CD4-positive, alpha-beta T cell (primary cell): ENCODE results near the gene UNKL. TPM values are rescaled to one million over a fixed set of nuclear protein-coding genes. Genes with fewer than 3 reads are reported as not detected.

ENCODE experiments used
- ATAC-seq: fragments of 200-7000 bp; cut with Tn5 transposase; one replicate; pipeline ENCODE4 v1.10.0; 2022; ENCODE audit warnings: mild to moderate bottlenecking; ENCODE audit not compliant: poor library complexity
- CTCF ChIA-PET: fragments of 350-600 bp; sonication (Branson Sonifier 250); formaldehyde crosslinking; loops from one replicate; lab custom pipeline; 2021; ENCODE audit warnings: antibody characterized with exemption, inconsistent platforms; lab: Charles Lee
- POLR2A ChIA-PET: fragments of 350-600 bp; sonication (Branson Sonifier 250); formaldehyde crosslinking; loops from one replicate; lab custom pipeline; 2021; ENCODE audit warnings: antibody characterized with exemption, inconsistent platforms; lab: Charles Lee
- DNase-seq, 14 experiments: peaks; one replicate each; pipeline ENCODE4 v3.0.0-alpha.2; 2013 to 2020; ENCODE audit warnings: mixed read lengths in 2 of 14
- H3K27ac ChIP-seq, 2 donors: one replicate each; pipeline versions ENCODE4 v1.5.1 to v1.7.0; 2013; ENCODE audit warnings: low read length in 2 of 2, low read depth in 1 of 2, mild to moderate bottlenecking in 1 of 2
- H3K27me3 ChIP-seq, 2 experiments: 1 replicate in 1 of 2; 2 replicates in 1 of 2; pipeline versions ENCODE4 v1.6.1 to v1.7.0; 2013; ENCODE audit warnings: low read length in 2 of 2, control low read depth in 1 of 2, mild to moderate bottlenecking in 1 of 2, moderate library complexity in 1 of 2; ENCODE audit not compliant: insufficient read depth in 2 of 2, control insufficient read depth in 1 of 2
- H3K36me3 ChIP-seq: one replicate; pipeline ENCODE4 v1.6.1; 2013; ENCODE audit warnings: low read length, control low read depth; ENCODE audit not compliant: insufficient read depth
- H3K4me1 ChIP-seq: one replicate; pipeline ENCODE4 v1.6.1; 2013; ENCODE audit warnings: low read length, control low read depth; ENCODE audit not compliant: insufficient read depth
- H3K4me3 ChIP-seq: one replicate; pipeline ENCODE4 v1.5.1; 2013; ENCODE audit warnings: mild to moderate bottlenecking, low read length, moderate library complexity
- H3K9me3 ChIP-seq, 2 experiments: 1 replicate in 1 of 2; 2 replicates in 1 of 2; pipeline versions ENCODE4 v1.6.1 to v1.7.0; 2013; ENCODE audit warnings: low read length in 2 of 2, mild to moderate bottlenecking in 2 of 2, control low read depth in 1 of 2, moderate library complexity in 1 of 2; ENCODE audit not compliant: control insufficient read depth in 1 of 2, insufficient read depth in 1 of 2
- H3K27ac Mint-ChIP-seq: one replicate; pipeline ENCODE4 v1.8.0; 2020; ENCODE audit warnings: mixed read lengths
- H3K27me3 Mint-ChIP-seq: one replicate; pipeline ENCODE4 v1.8.0; 2021; ENCODE audit warnings: mixed read lengths
- H3K36me3 Mint-ChIP-seq: one replicate; pipeline ENCODE4 v1.8.0; 2021; ENCODE audit warnings: low read depth, mixed read lengths
- H3K4me1 Mint-ChIP-seq: one replicate; pipeline ENCODE4 v1.8.0; 2021; ENCODE audit warnings: low read depth, mixed read lengths
- H3K4me3 Mint-ChIP-seq: one replicate; pipeline ENCODE4 v1.8.0; 2020; ENCODE audit warnings: mild to moderate bottlenecking, mixed read lengths
- H3K9me3 Mint-ChIP-seq: one replicate; pipeline ENCODE4 v1.8.0; 2020; ENCODE audit warnings: mixed read lengths
- CTCF ChIP-seq: fragments of 200-600 bp; IDR thresholded peaks from one replicate; pipeline ENCODE4 v1.8.0; 2022; ENCODE audit warnings: antibody characterized with exemption, mild to moderate bottlenecking
- intact Hi-C, 2 experiments: fragments of 100-400 bp; cut with DNase I in 1 of 2; cut with micrococcal nuclease in 1 of 2; formaldehyde crosslinking; loops; one replicate each; pipeline versions ENCODE4 v1.15.1 to v1.9.0; 2023 to 2025; cut with DNase I, micrococcal nuclease
- total RNA-seq, 174 experiments: library from RNA in 2 of 174; stranded (reverse) in 2 of 174; gene quantifications; one replicate each; pipeline ENCODE4 v1.2.3 and lab custom pipeline; 2021 to 2026

Gene UNKL
- total RNA-seq, 2 experiments from 2014 or later, result 52.6 to 53.2 TPM

- DNase-seq (no peak), ATAC-seq (no peak)
- Mint-ChIP-seq H3K27ac (no peak overlapping the region), H3K36me3 (peaks cover 25% of the 10 kb centered on the region), H3K4me3 (no peak overlapping the region), H3K27me3 (no peaks in the 10 kb centered on the region), H3K4me1 (peaks cover 16% of the 10 kb centered on the region), H3K9me3 (no peaks in the 10 kb centered on the region)
- H3K27me3 ChIP-seq, result no peaks in the 10 kb centered on the region
- POLR2A ChIA-PET, result no interaction called here
- intact Hi-C loops, result no loop called here
- CTCF ChIA-PET, result no interaction called here
- H3K4me1 ChIP-seq, result peaks cover 42% of the 10 kb centered on the region
- H3K36me3 ChIP-seq, result peaks cover 28% of the 10 kb centered on the region
- no peak for TF ChIP-seq CTCF
- H3K9me3 ChIP-seq, result no peaks in the 10 kb centered on the region
- no peak overlapping the region for H3K4me3 ChIP-seq
- H3K27ac ChIP-seq, result no peak overlapping the region
Observed at GRCh38 chr16:1348926-1349325, 65.6 kb downstream of the UNKL start.

- POLR2A ChIA-PET, result no interaction called here
Observed at GRCh38 chr16:1348441-1348840, 66.1 kb downstream of the UNKL start.

GRCh38 chr16:1347962-1348361, 66.5 kb downstream of the UNKL start:
- POLR2A ChIA-PET, result no interaction called here
- H3K4me1 Mint-ChIP-seq, result peaks cover 13% of the 10 kb centered on the region
- H3K27ac ChIP-seq, result no peak overlapping the region
- no peaks in the 10 kb centered on the region for H3K9me3 Mint-ChIP-seq
- H3K27me3 ChIP-seq, result no peaks in the 10 kb centered on the region
- no peak for TF ChIP-seq CTCF
- no peak for ATAC-seq
- H3K36me3 Mint-ChIP-seq, result peaks cover 29% of the 10 kb centered on the region
- CTCF ChIA-PET, result no interaction called here
- H3K4me3 ChIP-seq, result no peak overlapping the region
- no peaks in the 10 kb centered on the region for H3K27me3 Mint-ChIP-seq
- peaks cover 28% of the 10 kb centered on the region for H3K36me3 ChIP-seq
- H3K27ac Mint-ChIP-seq, result no peak overlapping the region
- H3K4me1 ChIP-seq, result peaks cover 40% of the 10 kb centered on the region
- H3K9me3 ChIP-seq, result no peaks in the 10 kb centered on the region
- intact Hi-C loops, result no loop called here
- no peak for DNase-seq
- H3K4me3 Mint-ChIP-seq, result no peak overlapping the region

More at GRCh38 chr16:1348441-1348840, 66.1 kb downstream of the UNKL start:
- Histone ChIP-seq H3K9me3 (no peaks in the 10 kb centered on the region), H3K4me3 (no peak overlapping the region), H3K36me3 (peaks cover 28% of the 10 kb centered on the region), H3K27ac (no peak overlapping the region), H3K27me3 (no peaks in the 10 kb centered on the region), H3K4me1 (peaks cover 40% of the 10 kb centered on the region)
- intact Hi-C loops, result no loop called here
- no peak overlapping the region for H3K27ac Mint-ChIP-seq
- no peaks in the 10 kb centered on the region for H3K9me3 Mint-ChIP-seq
- ATAC-seq, result no peak
- peaks cover 25% of the 10 kb centered on the region for H3K36me3 Mint-ChIP-seq
- TF ChIP-seq CTCF, result no peak
- DNase-seq, result no peak
- H3K27me3 Mint-ChIP-seq, result no peaks in the 10 kb centered on the region
- CTCF ChIA-PET, result no interaction called here
- H3K4me3 Mint-ChIP-seq, result no peak overlapping the region
- peaks cover 13% of the 10 kb centered on the region for H3K4me1 Mint-ChIP-seq
